Measurements from ENCODE around the gene FAM117A. TPM values are rescaled to one million over a fixed set of nuclear protein-coding genes. Genes with fewer than 3 reads are reported as not detected.

The FAM117A gene
- total and polyA plus RNA-seq, 2 of the 8 experiments (the other 6 are each of a cell fraction or from before 2014, with no cell fraction given) = 28.4 to 45.7 TPM

DNA sequence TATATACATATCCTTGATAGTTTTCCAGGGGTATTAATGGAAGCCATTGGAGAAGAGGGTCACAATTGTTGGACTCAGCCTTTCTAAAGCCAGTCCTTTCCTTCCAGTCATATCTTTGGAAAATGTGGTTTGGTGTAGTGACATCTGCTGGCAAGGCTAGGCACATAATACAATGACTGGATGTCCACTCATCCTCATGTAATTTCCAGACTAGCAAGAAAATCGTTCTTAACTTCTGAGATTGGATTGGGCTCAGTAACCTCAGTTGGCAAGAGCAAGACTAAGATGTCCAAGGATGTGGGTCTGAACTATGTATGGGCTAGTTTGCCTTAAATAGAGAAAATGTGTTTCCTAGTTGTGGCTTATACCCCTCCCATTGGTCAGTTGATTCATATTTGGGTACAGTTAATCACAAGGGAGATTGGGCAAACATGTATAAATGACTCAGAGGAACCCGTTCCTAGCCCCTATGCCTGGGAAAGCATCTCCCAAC is 15.9 kb upstream of the FAM117A start (continued):
- TF ChIP-seq, protein P1, sequence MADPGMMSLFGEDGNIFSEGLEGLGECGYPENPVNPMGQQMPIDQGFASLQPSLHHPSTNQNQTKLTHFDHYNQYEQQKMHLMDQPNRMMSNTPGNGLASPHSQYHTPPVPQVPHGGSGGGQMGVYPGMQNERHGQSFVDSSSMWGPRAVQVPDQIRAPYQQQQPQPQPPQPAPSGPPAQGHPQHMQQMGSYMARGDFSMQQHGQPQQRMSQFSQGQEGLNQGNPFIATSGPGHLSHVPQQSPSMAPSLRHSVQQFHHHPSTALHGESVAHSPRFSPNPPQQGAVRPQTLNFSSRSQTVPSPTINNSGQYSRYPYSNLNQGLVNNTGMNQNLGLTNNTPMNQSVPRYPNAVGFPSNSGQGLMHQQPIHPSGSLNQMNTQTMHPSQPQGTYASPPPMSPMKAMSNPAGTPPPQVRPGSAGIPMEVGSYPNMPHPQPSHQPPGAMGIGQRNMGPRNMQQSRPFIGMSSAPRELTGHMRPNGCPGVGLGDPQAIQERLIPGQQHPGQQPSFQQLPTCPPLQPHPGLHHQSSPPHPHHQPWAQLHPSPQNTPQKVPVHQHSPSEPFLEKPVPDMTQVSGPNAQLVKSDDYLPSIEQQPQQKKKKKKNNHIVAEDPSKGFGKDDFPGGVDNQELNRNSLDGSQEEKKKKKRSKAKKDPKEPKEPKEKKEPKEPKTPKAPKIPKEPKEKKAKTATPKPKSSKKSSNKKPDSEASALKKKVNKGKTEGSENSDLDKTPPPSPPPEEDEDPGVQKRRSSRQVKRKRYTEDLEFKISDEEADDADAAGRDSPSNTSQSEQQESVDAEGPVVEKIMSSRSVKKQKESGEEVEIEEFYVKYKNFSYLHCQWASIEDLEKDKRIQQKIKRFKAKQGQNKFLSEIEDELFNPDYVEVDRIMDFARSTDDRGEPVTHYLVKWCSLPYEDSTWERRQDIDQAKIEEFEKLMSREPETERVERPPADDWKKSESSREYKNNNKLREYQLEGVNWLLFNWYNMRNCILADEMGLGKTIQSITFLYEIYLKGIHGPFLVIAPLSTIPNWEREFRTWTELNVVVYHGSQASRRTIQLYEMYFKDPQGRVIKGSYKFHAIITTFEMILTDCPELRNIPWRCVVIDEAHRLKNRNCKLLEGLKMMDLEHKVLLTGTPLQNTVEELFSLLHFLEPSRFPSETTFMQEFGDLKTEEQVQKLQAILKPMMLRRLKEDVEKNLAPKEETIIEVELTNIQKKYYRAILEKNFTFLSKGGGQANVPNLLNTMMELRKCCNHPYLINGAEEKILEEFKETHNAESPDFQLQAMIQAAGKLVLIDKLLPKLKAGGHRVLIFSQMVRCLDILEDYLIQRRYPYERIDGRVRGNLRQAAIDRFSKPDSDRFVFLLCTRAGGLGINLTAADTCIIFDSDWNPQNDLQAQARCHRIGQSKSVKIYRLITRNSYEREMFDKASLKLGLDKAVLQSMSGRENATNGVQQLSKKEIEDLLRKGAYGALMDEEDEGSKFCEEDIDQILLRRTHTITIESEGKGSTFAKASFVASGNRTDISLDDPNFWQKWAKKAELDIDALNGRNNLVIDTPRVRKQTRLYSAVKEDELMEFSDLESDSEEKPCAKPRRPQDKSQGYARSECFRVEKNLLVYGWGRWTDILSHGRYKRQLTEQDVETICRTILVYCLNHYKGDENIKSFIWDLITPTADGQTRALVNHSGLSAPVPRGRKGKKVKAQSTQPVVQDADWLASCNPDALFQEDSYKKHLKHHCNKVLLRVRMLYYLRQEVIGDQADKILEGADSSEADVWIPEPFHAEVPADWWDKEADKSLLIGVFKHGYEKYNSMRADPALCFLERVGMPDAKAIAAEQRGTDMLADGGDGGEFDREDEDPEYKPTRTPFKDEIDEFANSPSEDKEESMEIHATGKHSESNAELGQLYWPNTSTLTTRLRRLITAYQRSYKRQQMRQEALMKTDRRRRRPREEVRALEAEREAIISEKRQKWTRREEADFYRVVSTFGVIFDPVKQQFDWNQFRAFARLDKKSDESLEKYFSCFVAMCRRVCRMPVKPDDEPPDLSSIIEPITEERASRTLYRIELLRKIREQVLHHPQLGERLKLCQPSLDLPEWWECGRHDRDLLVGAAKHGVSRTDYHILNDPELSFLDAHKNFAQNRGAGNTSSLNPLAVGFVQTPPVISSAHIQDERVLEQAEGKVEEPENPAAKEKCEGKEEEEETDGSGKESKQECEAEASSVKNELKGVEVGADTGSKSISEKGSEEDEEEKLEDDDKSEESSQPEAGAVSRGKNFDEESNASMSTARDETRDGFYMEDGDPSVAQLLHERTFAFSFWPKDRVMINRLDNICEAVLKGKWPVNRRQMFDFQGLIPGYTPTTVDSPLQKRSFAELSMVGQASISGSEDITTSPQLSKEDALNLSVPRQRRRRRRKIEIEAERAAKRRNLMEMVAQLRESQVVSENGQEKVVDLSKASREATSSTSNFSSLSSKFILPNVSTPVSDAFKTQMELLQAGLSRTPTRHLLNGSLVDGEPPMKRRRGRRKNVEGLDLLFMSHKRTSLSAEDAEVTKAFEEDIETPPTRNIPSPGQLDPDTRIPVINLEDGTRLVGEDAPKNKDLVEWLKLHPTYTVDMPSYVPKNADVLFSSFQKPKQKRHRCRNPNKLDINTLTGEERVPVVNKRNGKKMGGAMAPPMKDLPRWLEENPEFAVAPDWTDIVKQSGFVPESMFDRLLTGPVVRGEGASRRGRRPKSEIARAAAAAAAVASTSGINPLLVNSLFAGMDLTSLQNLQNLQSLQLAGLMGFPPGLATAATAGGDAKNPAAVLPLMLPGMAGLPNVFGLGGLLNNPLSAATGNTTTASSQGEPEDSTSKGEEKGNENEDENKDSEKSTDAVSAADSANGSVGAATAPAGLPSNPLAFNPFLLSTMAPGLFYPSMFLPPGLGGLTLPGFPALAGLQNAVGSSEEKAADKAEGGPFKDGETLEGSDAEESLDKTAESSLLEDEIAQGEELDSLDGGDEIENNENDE (IDR thresholded peaks at IDR 0.05; ENCODE audit: insufficient replicate concordance, low read length) = no peak
- TF ChIP-seq RFX5 (IDR thresholded peaks at IDR 0.05; ENCODE audit: borderline replicate concordance, low read depth, low read length) = no peak
- no peak for TF ChIP-seq HDAC2 (IDR thresholded peaks at IDR 0.05; ENCODE audit: borderline replicate concordance in 1 of 2, low read depth in 2 of 2, low read length in 2 of 2)

Data from H1 (cell line).